ENCODE measurements around the gene NSDHL.
A peak's percentile ranks its signal among the peaks of the same experiment; 100 is the strongest.
"Not testable (repeated sequence)": the region's sequence is repeated elsewhere in the genome, so short reads cannot be mapped to it uniquely, and the experiment has no call there.

The NSDHL gene

DNA sequence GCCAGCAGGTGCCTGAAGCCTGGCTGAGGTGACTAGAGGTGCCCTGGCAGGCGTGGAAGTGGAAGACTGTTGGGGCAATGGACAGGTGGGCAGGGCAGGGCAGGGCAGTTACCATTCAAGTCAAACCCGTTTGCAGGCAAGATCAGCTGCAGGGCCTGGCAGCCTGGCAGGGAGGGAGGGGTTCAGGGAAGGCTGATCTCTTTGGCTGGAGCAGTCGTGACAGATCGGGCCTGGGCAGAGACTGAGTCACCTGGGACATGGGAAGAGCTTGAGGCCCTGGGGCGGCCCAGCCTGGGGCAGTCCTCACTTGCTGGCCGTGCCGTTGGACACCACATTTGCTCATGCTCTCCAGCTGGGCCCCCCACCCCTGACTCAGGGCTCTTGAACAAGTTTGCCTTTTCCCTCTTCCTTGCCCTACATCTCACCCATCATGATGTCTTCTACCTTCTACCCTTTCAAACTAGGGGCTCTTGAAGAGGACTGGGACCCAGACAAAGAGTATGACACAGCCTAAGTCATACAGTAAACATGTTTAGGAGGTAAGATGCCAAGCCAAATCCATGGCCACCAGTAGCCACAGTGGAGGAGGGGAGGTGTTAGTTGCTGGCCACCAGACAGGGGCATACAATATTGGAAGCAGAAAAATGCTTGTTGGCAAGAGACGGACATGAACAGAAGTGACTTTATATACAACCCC, 65.0 kb downstream of the NSDHL start:
- no peak for DNase-seq

GRCh38 chrX:152896450-152896849, 65.6 kb downstream of the NSDHL start:
- no peak for DNase-seq

DNA sequence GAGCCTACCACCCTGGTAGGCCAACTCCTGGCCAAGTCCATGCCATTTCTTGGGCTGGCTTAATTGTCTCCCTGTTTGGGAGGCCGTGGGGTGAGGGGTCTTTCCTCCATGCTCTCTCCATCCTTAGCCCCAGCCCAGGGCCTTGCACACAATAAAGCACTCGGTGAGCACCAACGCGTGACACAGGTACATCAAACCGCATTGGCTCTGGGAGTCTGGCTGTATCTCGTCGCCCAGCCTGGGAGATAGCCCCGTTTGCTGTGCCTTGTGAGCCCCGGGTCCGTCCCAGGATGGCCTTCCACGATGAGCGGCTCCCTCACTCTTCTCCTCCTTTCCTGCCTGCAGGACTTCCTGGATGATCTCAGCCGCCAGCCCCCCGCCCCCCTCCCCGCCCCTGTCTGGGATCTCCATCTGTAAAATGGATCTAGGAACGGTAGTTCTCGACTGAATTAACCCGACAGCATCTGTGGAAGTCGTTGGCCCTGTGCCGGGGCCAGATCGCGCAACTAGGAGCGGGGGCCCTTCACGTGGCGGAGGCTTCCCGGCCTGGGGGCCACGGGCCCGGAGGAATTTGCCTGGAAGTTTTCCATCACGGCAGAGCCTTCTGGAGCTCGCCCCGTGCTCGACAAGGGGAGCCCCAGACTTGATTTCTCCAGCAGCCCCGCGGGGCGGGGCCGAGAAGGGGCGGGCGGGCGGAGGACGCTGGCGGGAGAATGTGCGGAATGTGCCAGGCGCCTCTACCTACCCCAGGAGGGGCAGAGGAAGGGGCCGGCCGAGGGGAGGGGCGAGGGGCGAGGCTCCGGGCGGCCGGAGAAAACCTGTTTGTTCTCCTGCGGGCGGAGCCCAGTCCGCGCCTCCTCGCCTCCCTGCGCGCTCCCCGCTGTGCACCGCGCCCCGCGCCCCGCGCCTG, 66.6 kb downstream of the NSDHL start, which contains the start of gene ZNF185:
ZNF185 (plus strand) TSS at position 846 of the 910 bp plus-strand sequence. CDS start 16,423 bp downstream, outside the sequence.
- no peak for DNase-seq

DNA sequence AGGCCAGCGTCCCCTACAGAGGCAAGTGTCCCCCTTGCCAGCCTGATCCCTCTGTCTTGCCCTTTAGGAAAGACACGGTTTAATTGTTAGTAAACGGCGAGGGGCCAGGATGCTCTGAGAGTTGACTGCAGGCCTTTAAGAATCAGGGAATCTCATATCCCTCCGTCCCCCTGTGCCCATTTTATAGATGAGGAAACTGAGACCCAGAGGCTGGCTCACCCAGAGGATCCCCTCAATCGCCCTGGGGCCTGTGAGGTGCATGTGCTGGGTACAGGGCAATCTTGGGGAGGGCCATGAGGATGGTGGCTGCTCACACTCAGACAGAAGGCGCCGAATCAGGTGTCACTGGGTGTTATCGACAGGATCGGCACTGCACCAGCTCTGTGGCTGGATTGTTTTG, 67.6 kb downstream of the NSDHL start:
- DNase-seq, result no peak

DNA sequence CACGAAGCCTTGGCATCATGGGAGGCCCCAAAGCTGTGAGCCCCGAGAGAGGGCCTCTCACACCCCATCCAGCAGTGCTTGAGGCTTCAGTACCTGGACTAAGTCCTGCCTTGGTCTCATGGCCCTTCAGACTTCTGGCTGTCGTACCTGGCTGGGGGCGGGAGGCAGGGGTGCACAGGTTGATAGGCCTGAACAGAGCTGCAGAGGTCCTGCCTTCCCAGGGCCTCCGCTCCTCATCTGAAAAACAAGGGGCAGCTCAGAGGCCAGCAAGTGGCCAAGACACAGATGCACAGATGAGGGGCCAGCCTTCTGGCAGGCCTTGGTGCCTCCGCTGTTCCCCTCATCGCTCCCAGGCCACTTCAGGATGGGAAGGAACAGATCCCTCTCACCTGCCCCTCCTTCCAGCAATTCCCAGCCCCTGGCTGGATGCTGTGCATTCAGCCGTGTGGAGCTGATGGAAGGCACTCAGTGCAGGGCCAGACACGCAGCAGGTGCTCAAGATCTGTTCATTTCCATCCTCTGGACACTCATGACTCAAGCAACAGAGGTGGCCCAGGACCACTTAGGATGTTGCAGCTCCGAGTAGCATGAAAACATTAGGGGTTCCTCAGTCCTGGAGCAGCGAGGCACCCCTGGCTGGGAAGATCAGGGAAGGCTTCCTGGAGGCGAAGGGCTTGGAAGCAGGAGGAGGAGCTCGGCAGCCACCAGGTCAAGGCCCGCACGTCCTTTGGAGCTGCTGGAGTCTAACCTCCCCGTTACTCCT, 68.4 kb downstream of the NSDHL start:
- DNase-seq, result no peak

GRCh38 chrX:152899874-152900719, 69.2 kb downstream of the NSDHL start:
- no peak for DNase-seq

GRCh38 chrX:152900937-152901445, 70.1 kb downstream of the NSDHL start:
- no peak for DNase-seq

- DNase-seq, result no peak
Observed at GRCh38 chrX:152901816-152902501, 71.1 kb downstream of the NSDHL start.

DNA sequence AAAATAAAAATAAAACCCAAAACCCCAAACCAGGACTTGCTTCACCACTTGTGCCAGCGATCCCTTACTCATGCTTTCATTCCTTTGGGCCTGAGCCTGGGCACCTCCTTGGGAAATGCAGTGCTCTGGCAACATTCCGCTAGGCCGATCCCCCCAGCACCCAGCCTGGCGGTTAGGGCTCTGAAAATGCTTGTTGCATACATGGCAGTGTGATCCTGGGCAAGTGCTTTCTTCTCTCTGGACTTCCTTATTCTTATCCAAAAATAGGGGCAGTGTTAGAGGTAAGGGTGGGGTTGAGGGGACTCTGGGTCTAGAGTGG, 71.6 kb downstream of the NSDHL start:
- no peak for DNase-seq

DNA sequence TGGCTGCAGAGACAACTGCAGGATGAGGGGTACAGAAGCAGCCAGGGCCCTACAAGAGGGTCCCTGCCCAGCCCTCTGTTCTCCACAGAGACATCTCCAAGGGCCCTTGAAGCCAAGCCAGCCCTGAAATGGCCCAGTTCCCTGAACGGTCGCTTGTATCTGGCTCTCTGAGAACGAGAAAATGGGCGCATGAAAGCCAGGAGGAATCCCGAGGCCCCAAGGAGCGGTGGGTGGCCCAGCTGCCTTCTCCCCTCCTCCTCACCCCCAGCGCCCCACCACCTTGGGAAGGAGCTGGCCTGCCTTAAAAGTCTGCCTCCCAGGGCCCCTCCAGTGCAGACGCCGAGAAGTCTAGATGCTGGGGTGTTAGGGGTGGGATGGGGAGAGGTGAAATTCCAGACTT, 72.7 kb downstream of the NSDHL start:
- no peak for DNase-seq

DNA sequence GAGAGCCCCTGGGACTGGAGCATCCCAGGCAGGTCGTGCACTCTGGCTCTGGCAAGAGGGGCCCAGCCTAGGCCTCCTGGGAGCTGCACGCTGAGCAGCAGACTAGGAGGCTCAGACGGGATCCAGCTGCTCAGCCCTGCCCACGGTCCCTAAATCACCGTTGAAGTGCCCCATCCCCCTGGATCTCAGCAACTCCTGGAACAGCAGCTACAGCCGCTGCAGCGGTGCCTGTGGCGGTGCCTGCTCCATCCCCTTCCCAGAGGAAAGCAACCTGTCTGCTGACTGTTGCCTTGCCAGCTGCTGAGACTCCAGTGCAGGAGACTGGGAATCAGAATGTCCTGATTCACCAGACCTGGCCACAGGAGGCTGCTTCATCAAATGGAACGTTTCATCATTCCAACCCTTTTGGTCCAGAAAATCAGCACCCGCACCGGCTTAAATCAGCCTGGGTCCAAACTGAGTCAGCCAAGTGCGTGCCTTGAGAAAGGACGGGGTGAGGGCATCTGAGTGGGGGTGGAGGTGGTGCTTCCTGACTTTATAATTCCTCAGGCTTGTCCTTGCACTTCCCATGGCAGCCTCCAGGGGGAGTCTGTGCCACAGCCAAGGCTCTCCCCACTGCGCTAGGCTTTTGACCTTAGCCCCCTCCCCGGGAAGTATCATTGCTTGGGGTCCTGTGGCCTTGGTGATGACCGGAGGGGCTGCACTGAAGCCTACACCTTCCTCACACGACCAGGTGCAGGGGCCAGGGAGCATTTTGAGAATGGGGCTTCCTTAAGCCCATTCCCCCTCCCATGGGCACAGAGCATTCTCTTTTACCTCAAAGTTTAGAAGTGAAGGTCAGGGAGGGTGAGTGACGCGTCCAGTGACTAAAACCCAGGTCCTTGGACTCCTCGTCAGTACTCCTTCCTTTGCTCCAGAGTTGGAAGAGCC, 73.6 kb downstream of the NSDHL start:
- peak; percentile 28 to 50 for DNase-seq

DNA sequence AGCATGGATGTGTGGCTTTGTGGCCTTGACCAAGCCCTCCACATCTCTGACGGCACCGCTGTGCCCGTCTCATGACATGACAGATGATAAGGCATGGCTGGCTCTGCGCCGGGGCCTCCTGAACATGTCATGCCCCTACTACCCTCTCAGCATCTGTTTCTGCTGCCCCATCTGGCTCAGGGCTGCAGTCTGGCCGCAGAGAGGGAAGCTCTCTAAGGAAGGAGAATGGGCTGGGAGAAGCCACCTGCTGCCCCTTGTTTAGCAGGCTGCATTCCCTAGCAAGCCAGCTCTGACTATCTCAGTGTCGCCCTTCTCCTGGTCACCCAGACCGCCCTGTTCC, 74.2 kb downstream of the NSDHL start:
- no peak for DNase-seq

DNA sequence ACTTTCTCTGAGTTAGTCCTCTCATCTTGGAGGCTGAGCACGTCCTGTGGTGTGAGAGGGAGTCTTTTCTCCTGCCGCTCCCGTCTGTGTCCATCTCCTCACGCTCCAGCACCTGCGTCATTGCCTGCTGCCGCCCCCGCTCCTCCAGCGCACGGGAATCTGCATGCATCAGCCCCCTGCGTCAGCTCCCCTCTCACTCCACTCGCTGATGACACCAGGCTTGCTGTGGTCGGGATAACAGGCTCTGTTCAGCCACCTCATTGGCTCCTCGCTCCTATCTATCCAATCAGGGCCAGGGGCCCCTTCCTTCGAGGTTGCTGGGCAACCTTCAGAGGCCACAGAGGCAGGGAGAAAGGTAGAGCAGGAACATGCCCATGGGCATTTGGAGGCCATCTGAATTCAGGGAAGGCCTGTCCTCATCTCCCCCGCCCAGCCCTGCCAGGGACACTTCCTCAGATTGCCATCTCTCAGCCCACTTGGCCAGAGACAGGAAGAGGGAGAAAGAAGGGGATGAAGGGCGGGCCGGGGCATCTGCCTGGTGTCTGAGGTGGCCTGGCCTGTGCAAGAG, 76.3 kb downstream of the NSDHL start:
- DNase-seq, result no peak

DNA sequence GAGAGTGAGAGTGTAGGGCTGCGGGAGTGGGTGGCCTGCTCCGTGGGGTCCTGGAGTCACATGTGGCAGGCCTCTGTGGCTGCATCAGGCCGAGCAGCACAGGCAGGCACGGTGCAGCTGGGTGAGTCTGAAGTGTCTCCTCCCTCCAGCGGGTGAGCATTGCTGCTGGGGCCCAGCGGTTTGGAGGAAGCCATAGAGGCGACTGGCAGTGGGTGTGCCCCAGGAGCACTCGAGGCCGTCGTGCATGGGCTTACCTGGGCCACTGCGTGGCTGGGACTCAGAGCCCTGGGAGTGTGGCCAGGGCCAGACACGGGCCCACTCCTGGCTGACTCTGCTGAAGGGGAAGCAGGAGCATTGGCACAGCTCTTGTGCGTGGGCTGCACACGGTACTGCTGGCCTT, 77.6 kb downstream of the NSDHL start:
- no peak for DNase-seq

DNA sequence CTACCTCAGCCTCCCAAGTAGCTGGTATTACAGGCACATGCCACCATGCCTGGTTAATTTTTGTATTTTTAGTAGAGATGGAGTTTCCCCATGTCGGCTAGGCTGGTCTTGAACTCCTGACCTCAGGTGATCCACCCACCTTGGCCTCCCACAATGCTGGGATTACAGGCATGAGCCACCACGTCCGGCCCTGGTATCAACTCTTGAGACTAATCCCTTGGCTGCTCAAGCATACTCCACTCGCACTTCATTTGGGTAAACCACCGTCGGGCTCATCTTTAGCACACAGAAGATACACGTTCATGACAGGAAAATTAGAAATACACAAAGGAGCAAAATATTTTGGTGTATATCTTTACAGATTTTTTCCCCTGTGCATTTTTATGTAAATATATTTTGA, 79.2 kb downstream of the NSDHL start:
- not testable (repeated sequence) for DNase-seq

- no peak for DNase-seq
Observed at GRCh38 chrX:152912106-152912505, 81.2 kb downstream of the NSDHL start.

DNA sequence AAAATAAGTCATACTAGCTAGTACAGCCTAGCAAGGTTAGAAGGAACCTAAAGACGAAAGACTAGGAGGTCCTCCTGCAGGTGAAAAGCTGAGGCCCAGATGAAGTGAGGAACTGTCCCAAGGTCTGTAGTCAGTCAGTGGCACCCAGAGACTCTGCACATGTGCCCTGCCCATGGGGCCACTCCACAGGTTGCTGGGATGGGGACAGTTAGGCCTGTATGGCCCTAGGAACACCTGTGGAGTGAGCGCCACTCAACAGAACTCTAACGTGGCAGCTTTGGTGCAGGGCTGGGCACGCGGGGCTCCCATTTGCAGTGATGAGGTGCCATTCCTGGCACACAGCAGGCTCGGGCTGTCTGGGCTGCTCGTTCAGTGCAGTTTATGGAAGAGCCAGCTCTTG, 81.8 kb downstream of the NSDHL start:
- DNase-seq, result no peak

DNA sequence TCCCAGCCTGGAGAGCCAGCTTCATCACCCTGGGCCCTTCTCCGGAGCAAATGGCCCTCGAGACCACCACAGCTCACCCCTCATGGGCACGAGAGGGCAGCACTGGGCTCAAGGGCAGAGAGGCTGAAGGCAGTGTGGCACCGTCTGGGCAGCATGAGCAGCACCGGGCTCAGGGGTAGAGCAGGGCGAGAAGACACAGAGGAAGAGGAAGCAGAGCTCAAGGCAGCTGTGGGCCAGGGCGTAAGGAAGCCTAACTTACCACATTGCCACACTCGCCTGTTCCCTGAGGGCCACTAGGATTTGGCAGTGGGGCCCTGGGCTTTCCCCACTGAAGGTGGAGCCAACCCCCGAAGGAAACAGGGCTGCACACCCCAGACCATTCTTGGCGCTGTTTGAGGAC, 82.5 kb downstream of the NSDHL start:
- DNase-seq, result no peak

DNA sequence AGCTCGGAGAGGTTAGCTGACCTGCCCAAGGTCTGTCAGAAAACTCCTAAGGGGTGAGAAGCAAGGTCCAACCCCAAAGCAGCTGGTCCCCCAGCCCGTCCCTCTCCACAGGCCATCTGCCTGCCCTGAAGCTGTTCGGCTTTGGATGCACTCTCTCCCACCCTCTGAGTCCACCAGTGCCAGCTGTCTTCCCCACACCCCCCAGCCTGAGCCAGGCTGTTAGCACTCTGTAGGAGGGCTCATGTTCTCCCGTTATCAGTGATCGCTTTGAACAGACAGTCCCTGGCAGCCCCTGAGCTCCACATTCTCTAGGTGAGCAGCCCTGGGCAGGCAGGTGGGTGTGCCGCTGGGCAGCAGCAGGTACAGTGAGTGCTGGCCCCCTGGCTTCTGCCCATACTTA, 83.0 kb downstream of the NSDHL start:
- no peak for DNase-seq

DNA sequence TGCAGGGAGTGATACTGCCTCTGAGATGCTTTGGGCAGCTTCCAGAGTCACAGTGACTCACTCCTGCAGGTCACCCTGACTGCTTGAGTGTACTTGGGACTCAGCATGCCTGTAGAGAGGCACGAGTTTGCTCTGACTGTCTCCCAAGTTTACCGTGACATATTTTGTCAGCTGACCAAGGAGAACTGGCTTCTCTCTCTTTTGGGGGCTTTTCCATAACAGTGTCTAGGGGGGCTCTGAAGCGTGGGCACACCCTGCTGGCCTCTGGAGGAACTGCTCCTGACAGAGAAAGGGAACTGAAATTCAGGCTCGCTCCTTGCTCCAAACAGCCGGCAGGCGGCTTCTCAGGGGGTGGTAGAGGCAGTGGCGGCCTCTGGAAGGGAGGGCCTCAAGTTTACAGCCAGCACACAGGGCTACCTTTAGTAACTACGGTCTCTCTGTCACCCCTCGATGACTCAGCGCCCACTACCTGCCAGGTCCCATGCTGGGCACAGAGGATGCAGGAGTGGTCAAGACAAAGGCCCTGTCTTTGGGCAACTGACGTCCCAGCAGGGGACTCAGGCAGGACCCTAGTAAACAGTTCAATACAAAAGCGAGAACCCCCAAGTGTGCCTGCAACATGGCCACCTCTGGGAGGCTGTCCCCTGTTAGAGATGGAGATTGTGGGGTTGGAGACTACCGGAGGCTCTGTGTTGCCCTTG, 84.8 kb downstream of the NSDHL start:
- no peak for DNase-seq

Measured in stimulated activated CD4-positive, alpha-beta T cell treated with anti-CD3 and anti-CD28 coated beads, Interleukin-2, amount 100 ng/mL, for 48 hours (primary cell).